Adrenal gland (tissue), 12 donors: ENCODE measurements around the gene CRYGN. TPM values are rescaled to one million over a fixed set of nuclear protein-coding genes. Genes with fewer than 3 reads are reported as not detected.

Experiments
- DNase-seq, 7 donors: peaks; one replicate each; pipeline ENCODE4 v3.0.0-alpha.2; 2019 to 2020
- H3K27ac ChIP-seq, 5 donors: fragments of 200-600 bp; sonication (generic) in 4 of 5; 1 replicate in 3 of 5; 2 replicates in 2 of 5; pipeline versions ENCODE4 v1.5.1 to v1.8.0; 2016 to 2020; ENCODE audit warnings: mild to moderate bottlenecking in 1 of 5
- H3K27me3 ChIP-seq: fragments of 200-600 bp; 2 replicates; pipeline ENCODE4 v1.8.0; 2021
- H3K36me3 ChIP-seq, 2 donors: fragments of 200-600 bp; replicated peaks in 1 of 2; 1 replicate in 1 of 2; 2 replicates in 1 of 2; pipeline versions ENCODE4 v1.5.1 to v1.8.0; 2018 to 2022
- H3K4me1 ChIP-seq, 2 donors: fragments of 200-600 bp; replicated peaks in 1 of 2; 1 replicate in 1 of 2; 2 replicates in 1 of 2; pipeline versions ENCODE4 v1.5.1 to v1.8.0; 2018 to 2021
- H3K4me3 ChIP-seq, 4 donors: fragments of 200-600 bp; sonication (generic) in 3 of 4; one replicate each; pipeline ENCODE4 v1.5.1; 2016 to 2018
- H3K9me3 ChIP-seq, 3 donors: fragments of 200-600 bp; sonication (generic) in 1 of 3; replicated peaks in 1 of 3; 1 replicate in 2 of 3; 2 replicates in 1 of 3; pipeline versions ENCODE4 v1.5.1 to v1.8.0; 2016 to 2021
- POLR2A ChIP-seq, 2 donors: fragments of 450-650 bp; IDR thresholded peaks; one replicate each; pipeline ENCODE4 v1.6.1; 2017; ENCODE audit warnings: antibody characterized with exemption in 2 of 2, mild to moderate bottlenecking in 2 of 2, moderate library complexity in 1 of 2
- whole genome bisulfite sequencing, 4 donors: extraction: QIAGEN DNeasy Blood & Tissue Kit in 2 of 4; methylation state at CpG; one replicate each; pipeline versions ENCODE4 v1.1.5 to v1.1.7; 2013 to 2017; 5-methylcytosine and 5-hydroxymethylcytosine counted together
- intact Hi-C, 2 donors: fragments of 100-400 bp; cut with DNase I; formaldehyde crosslinking; loops; one replicate each; pipeline versions ENCODE4 v1.14.1 to v1.15.0; 2022 to 2023
- polyA plus RNA-seq, 3 donors: library from polyadenylated mRNA; stranded (reverse); fragments of 200-250 nt in 2 of 3; fragments of 350-450 nt in 1 of 3; fragmentation: Illumina TruSeq in 1 of 3; extraction: RNeasy Lipid Tissue Mini Kit (QIAGEN cat#74804) in 1 of 3; gene quantifications; one replicate each; pipeline ENCODE4 v1.2.3, GENCODE V29; 2013 to 2014
- total RNA-seq, 9 donors: library from RNA; depleted of rRNA in 4 of 9; stranded (reverse); fragments of >200 nt in 4 of 9; fragments of 120-200 nt in 1 of 9; fragmentation: NEBNext Ultra II Directional in 1 of 9; extraction: Animal tissue kit (Norgen Biotek cat#: 25700) in 1 of 9; gene quantifications; one replicate each; pipeline versions ENCODE4 v1.1.0 to v1.2.4, GENCODE V29; 2013 to 2023
- TF ChIP-seq, protein P1 (sequence below), 6 experiments: fragments of 450-650 bp in 4 of 6; fragments of 200-600 bp in 2 of 6; sonication (generic) in 1 of 6; IDR thresholded peaks; 1 replicate in 5 of 6; 2 replicates in 1 of 6; pipeline versions ENCODE4 v1.5.1 to v1.8.0; 2016 to 2021; ENCODE audit warnings: antibody characterized with exemption in 6 of 6, mild to moderate bottlenecking in 2 of 6, moderate library complexity in 1 of 6
- donor health status: healthy with polysubstance abuse.
- donor health status: Bipolar disorder and iron deficiency.
- donor health status: DM: yes; HTN: yes; CAD: no.
- donor health status: DM: no; HTN: no; CAD: no.
- donor health status: DM: no; HTN: no; CAD: no.
- donor health status: DM: yes; HTN: yes; CAD: no.

CRYGN gene
- total and polyA plus RNA-seq, 12 donors, result 0.11 to 0.88 (median 0.49) TPM; not detected in 6

DNA sequence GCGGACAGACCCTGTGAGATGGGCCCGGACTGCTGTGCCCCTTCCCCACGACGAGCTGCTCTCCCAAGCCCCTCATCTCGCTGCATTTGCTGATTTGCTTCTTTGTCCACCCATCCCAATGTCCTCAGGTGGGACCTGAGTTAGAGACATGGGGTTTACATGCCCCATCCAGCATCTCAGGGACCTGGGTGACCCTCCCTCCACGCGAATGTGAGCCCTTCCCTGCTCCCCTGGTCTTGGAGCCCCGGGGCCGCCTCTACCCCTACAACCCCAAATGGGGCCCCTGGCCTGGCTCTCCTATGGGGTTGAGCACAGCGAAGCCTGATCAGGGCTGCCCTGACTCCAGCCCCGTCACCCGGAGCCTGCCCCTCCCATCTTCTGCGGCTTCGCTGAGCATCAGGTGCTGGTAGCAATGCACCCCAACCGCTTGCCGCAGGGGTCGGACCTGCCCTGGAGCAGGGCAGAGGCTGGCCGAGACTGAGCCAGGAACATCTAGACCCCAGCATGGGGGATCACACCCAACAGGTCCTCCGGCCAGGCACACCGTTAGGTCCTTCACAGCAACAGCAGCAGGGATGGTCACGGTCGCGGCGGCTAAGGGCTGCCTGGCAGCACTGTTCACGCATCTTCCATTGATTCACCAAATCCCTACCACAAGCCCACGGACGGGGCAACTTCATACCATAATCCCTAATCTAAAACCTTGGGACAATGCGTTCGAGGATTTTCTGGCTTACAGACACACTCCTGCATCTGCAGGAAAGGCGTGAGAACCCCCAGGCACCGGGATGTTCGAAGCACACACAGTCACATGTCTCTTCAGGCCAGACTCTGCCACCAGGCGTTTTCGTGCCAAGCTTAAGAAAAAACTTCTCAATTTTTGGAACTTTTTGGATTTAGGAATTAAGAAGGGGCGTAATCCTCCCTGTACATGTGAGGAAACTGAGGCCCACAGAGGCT, 45.6 kb downstream of the CRYGN start:
- Histone ChIP-seq H3K27me3 (no peaks in the 10 kb centered on the region), H3K9me3 (no peaks in the 10 kb centered on the region), H3K27ac (no peak overlapping the region), H3K36me3 (no peaks in the 10 kb centered on the region), H3K4me1 (no peaks in the 10 kb centered on the region), H3K4me3 (no peak overlapping the region)
- intact Hi-C loops, result no loop called here
- DNase-seq, result no peak
- no peak for TF ChIP-seq POLR2A (IDR thresholded peaks at IDR 0.05)
- TF ChIP-seq, protein P1, sequence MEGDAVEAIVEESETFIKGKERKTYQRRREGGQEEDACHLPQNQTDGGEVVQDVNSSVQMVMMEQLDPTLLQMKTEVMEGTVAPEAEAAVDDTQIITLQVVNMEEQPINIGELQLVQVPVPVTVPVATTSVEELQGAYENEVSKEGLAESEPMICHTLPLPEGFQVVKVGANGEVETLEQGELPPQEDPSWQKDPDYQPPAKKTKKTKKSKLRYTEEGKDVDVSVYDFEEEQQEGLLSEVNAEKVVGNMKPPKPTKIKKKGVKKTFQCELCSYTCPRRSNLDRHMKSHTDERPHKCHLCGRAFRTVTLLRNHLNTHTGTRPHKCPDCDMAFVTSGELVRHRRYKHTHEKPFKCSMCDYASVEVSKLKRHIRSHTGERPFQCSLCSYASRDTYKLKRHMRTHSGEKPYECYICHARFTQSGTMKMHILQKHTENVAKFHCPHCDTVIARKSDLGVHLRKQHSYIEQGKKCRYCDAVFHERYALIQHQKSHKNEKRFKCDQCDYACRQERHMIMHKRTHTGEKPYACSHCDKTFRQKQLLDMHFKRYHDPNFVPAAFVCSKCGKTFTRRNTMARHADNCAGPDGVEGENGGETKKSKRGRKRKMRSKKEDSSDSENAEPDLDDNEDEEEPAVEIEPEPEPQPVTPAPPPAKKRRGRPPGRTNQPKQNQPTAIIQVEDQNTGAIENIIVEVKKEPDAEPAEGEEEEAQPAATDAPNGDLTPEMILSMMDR (IDR thresholded peaks at IDR 0.05), result no peak
- WGBS, 4 donors, result 84 to 92% (median 89%) methylated on average over 29 to 35 of the region's 35 CpGs

DNA sequence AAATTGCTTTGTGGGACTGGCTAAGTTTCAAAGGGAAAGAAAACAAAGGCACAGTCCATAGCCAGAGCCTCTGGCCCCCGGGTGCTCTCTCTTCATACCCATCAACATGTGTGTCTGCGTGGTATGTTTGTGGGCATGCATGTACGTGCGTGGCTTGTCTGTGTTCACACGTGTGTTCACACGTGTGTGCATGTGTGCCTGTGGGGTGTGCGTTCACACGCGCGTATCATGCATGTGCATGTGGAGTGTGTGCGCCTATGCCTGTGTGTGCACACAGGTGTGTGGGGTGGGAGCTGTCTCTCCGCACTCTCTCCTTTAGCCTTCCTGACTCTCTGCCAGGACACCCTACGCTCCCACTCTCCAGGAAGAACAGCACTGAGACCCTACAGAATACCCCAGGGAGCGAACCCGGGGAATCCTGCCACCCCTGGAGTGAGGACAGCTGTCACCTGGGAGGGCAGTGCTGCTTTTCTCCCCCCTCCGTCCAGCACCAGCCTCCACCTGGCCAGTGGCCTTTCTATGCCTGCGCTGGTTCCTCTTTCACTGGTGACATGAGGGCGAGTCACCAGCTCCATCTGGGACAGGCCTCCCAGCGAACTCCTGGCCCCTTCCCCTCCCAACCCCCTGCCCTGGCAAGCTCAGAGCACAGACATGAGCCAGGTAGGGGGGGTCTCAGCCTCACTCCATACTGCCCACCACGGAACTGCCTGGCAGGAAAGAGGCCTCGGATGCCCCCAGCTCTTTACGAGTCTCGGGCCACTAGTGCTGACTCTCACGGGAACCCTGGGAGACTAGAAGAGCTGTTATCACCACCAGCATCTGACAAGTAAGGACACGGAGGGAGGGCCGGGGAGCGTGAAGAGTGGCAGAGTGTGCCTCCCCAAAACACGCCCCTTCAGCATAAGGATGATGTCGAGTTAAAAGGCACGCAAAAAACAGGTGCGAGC, 46.6 kb downstream of the CRYGN start:
- intact Hi-C loops, result no loop called here
- H3K4me3 ChIP-seq, result no peak overlapping the region
- H3K9me3 ChIP-seq, result no peaks in the 10 kb centered on the region
- DNase-seq, result no peak
- no peaks in the 10 kb centered on the region for H3K4me1 ChIP-seq
- H3K27me3 ChIP-seq, result no peaks in the 10 kb centered on the region
- H3K27ac ChIP-seq, result no peak overlapping the region
- TF ChIP-seq POLR2A (IDR thresholded peaks at IDR 0.05), result no peak
- TF ChIP-seq, protein P1 (IDR thresholded peaks at IDR 0.05), result no peak
- WGBS, 4 donors, result 73 to 77% (median 74%) methylated on average over 25 to 31 of the region's 31 CpGs
- H3K36me3 ChIP-seq, result no peaks in the 10 kb centered on the region

DNA sequence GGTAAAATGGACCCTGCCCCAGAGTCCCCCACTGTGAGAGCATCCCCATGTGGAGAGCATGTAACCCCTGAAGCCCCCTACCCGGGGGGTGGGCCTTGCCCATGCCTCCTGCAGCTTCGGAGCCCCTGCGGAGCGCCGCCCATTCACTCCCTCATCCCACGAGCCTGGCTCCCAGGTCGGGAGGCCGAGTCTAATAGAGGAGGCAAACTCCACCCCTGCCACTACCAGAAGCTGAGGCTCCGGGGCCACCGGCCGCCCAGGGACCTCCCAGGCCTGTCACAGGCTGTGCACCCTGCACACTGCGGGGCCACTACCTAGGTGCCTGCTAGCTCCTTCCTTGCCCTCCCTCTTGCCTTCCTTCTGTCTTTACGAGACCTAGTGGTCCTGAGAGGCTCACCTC, 47.5 kb downstream of the CRYGN start:
- no peak overlapping the region for H3K27ac ChIP-seq
- intact Hi-C loops, result no loop called here
- TF ChIP-seq POLR2A (IDR thresholded peaks at IDR 0.05), result no peak
- TF ChIP-seq, protein P1 (IDR thresholded peaks at IDR 0.05), result no peak
- WGBS, 4 donors, result 82 to 100% (median 87%) methylated on average over 2 to 13 of the region's 13 CpGs
- H3K4me3 ChIP-seq, result no peak overlapping the region
- no peaks in the 10 kb centered on the region for H3K36me3 ChIP-seq
- DNase-seq, result no peak
- H3K27me3 ChIP-seq, result no peaks in the 10 kb centered on the region
- no peaks in the 10 kb centered on the region for H3K4me1 ChIP-seq
- H3K9me3 ChIP-seq, result no peaks in the 10 kb centered on the region

DNA sequence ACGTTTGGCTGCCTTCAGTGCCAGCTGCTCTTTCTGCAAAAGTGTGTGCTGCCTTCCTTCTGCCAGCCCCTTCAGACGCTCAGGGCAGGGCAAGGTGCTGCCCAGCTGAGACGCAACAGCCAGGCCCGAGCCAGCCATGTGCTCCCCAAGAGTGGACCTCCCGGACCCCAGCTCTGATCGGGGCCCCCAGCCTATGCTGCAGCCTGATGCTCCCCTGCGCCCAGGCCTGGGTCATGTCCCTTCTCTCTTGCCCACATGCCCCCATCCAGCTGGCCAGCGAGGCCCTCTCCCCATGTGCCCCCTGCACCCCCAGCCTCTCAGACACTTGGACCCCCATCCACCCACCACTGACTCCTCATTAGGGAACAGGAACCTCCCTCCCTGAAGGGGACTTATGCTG, 47.9 kb downstream of the CRYGN start:
- Histone ChIP-seq H3K9me3 (no peaks in the 10 kb centered on the region), H3K36me3 (no peaks in the 10 kb centered on the region), H3K4me3 (no peak overlapping the region), H3K27ac (no peak overlapping the region), H3K4me1 (no peaks in the 10 kb centered on the region), H3K27me3 (no peaks in the 10 kb centered on the region)
- no peak for TF ChIP-seq POLR2A (IDR thresholded peaks at IDR 0.05)
- TF ChIP-seq, protein P1 (IDR thresholded peaks at IDR 0.05), result no peak
- intact Hi-C loops, result no loop called here
- DNase-seq, result no peak
- 76 to 85% (median 83%) methylated on average over 2 to 8 of the region's 8 CpGs for WGBS, 4 donors
